ENCODE results near the gene CELA2A.

- TF ChIP-seq CTCF (IDR thresholded peaks at IDR 0.05 in 4 of 5, conservative IDR thresholded peaks at IDR 0.05 in 1 of 5) (no peak), POLR2A (IDR thresholded peaks at IDR 0.05) (no peak)
Measured at GRCh38 chr1:15426492-15427279, 29.8 kb upstream of the CELA2A start.

All from gastrocnemius medialis (tissue), 4 donors.